Loucy (cell line): ENCODE results near the gene IRX5.

Source experiments
- EZH2phosphoT487 ChIP-seq: fragments of 200-600 bp; IDR thresholded peaks from 2 replicates; pipeline ENCODE4 v1.6.1; 2018; ENCODE audit warnings: antibody characterized with exemption, mild to moderate bottlenecking, moderate library complexity, borderline replicate concordance
- TF ChIP-seq, protein P1 (sequence below): fragments of 200-600 bp; sonication (generic); conservative IDR thresholded peaks from 2 replicates; pipeline ENCODE4 v1.5.1; 2014; ENCODE audit warnings: mild to moderate bottlenecking, antibody characterized with exemption, low read length

- TF ChIP-seq, protein P1, sequence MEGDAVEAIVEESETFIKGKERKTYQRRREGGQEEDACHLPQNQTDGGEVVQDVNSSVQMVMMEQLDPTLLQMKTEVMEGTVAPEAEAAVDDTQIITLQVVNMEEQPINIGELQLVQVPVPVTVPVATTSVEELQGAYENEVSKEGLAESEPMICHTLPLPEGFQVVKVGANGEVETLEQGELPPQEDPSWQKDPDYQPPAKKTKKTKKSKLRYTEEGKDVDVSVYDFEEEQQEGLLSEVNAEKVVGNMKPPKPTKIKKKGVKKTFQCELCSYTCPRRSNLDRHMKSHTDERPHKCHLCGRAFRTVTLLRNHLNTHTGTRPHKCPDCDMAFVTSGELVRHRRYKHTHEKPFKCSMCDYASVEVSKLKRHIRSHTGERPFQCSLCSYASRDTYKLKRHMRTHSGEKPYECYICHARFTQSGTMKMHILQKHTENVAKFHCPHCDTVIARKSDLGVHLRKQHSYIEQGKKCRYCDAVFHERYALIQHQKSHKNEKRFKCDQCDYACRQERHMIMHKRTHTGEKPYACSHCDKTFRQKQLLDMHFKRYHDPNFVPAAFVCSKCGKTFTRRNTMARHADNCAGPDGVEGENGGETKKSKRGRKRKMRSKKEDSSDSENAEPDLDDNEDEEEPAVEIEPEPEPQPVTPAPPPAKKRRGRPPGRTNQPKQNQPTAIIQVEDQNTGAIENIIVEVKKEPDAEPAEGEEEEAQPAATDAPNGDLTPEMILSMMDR = no peak
- TF ChIP-seq EZH2phosphoT487 = no peak
These were observed 23.6 kb downstream of the IRX5 start for GRCh38 chr16:54954220-54954619.
